ENCODE results near the gene CTBP2. TPM values are rescaled to one million over a fixed set of nuclear protein-coding genes. Genes with fewer than 3 reads are reported as not detected.

The CTBP2 gene
- total RNA-seq, 1 donor from 2014 or later, result 32.6 TPM

DNA sequence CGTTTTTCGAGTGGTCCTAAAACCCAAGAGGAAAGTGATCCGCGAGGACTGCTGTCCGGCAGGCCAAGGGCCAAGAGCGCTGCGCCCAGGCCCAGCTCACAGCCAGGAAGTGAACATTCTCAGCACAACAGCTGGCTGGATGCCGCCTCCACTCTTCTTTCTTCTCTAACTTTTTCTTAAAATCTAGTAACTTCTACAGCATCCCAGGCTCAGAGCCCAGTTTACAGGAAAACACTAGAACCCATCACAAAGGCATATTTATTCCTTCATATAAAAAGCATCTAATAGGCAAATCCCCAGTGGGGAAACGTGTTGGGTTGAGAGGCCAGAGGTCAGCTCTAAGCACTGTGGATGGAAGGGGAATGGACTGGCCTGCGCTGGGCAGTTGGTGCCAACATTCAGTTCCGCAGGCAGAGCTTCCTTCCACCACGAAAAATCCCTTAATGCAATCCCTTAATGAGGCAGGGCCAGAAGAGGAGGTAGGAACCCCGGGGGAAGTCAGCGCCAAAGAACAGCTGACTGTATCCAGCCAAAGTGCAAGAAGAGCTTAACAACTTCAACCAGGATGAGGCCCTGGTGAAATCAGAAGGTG, 143.7 kb downstream of the CTBP2 start:
- FAIRE-seq (no peak), DNase-seq (ENCODE audit: low spot score in 2 of 2) (no peak)

GRCh38 chr10:125016123-125016522, 144.2 kb downstream of the CTBP2 start:
- DNase-seq (ENCODE audit: low spot score in 2 of 2) (no peak), FAIRE-seq (no peak)

GRCh38 chr10:125015356-125015944, 144.9 kb downstream of the CTBP2 start:
- FAIRE-seq, result no peak

GRCh38 chr10:125014836-125015355, 145.5 kb downstream of the CTBP2 start:
- FAIRE-seq, result no peak
- no peak for DNase-seq (ENCODE audit: low spot score in 2 of 2)

More at GRCh38 chr10:125015356-125015944, 144.9 kb downstream of the CTBP2 start:
- DNase-seq (ENCODE audit: low spot score in 2 of 2), result no peak

- DNase-seq (ENCODE audit: low spot score in 2 of 2), result no peak
- no peak for FAIRE-seq
Measured at GRCh38 chr10:125014086-125014830, 146.1 kb downstream of the CTBP2 start.

GRCh38 chr10:125013529-125013872, 146.9 kb downstream of the CTBP2 start:
- no peak for FAIRE-seq

GRCh38 chr10:125012851-125013528, 147.4 kb downstream of the CTBP2 start:
- FAIRE-seq, result no peak

More at GRCh38 chr10:125013529-125013872, 146.9 kb downstream of the CTBP2 start:
- DNase-seq (ENCODE audit: low spot score in 2 of 2), result no peak

DNA sequence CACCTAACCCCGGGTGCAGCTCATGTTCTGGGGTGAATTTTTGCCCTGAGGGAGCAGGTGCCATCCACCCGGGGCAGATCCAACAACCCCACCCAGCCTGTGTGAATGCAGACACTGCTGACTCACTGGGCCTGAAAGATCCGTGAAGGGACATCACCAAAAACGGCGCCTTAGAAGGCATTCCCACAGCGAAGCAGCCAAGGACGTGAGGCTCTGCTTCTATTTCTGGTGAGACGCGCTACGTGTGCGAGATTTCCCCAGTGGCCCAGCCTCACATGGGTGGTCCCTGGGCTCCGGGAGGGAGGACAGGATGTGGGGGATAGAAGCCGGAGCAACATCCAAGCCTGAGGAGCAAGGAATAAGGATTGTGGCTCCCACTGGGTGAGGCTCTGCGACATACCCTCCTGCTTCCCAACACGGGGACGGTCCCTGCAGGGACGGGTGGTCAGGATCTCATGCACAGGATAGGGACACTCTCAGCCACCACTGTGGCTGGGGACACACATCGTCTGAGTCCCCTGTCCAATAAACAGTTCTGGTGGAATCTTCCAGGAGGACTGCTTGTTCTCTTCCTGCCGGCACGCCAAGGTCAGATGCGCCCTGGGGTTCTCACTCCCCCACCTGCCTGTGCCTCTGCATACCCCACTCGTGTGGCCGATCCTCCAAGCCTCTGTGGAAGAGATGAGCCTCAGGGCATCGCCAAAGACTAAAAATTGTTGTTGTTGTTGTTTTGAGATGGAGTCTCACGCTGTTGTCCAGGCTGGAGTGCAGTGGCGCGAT, 148.2 kb downstream of the CTBP2 start:
- DNase-seq (ENCODE audit: low spot score in 2 of 2) (no peak), FAIRE-seq (no peak)

More at GRCh38 chr10:125012851-125013528, 147.4 kb downstream of the CTBP2 start:
- no peak for DNase-seq (ENCODE audit: low spot score in 2 of 2)

- FAIRE-seq (no peak), DNase-seq (ENCODE audit: low spot score in 2 of 2) (no peak)
Measured at GRCh38 chr10:125011171-125011925, 149.0 kb downstream of the CTBP2 start.

- FAIRE-seq, result no peak
- DNase-seq (ENCODE audit: low spot score in 2 of 2), result no peak
Measured at GRCh38 chr10:125010362-125010761, 150.0 kb downstream of the CTBP2 start.

- DNase-seq (ENCODE audit: low spot score in 2 of 2) (no peak), FAIRE-seq (no peak)
Measured at GRCh38 chr10:125009661-125010161, 150.7 kb downstream of the CTBP2 start.

DNA sequence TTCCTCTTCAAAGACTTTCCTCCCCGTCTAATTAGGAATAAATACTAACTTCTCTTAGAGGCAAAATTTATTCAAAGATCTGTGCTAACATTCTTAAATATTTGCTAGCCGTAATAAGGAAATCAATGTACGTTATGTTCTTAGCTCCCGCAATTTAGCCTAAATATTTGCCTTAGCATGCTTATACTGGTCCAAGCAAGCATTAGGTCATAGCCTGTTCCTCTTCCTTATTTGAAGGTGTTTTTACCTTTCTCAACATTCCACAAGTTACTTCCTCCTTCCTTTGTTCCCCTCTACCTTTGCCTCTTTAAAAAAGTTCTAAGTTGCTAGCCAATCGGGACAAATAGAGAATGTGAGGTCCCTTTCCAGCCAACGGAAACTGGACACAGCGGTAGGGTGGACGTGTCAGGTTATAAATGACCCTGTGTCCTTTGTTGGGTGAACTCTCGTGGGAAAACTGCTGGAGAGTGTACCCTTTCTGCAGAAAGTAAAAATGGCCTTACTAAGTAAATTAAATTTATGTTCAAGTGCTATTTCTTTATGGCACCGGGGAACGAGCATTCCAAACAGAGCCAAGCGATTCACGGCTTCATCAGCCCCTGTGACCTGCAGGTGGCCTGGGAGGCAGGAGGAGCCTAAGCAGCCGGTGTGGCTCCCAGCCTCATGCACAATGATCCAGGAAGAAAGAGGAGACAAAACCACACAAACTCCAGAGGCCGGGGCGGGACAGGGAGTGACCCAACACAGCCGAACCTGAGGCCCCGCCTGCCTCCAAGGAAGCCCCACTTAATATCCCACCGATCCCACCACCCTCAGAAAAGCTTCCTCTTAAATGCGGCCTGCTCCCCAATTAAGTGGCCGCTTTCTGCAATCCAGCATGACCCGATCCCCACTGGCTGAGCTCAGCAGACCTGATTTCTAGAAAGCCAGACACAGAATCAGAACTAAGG, 151.4 kb downstream of the CTBP2 start:
- FAIRE-seq (no peak), DNase-seq (ENCODE audit: low spot score in 2 of 2) (no peak)

- FAIRE-seq, result no peak
- DNase-seq (ENCODE audit: low spot score in 2 of 2), result no peak
Measured at GRCh38 chr10:125007436-125007835, 152.9 kb downstream of the CTBP2 start.

- FAIRE-seq, result no peak
- DNase-seq (ENCODE audit: low spot score in 2 of 2), result no peak
Measured at GRCh38 chr10:125006921-125007426, 153.4 kb downstream of the CTBP2 start.

- FAIRE-seq (no peak), DNase-seq (ENCODE audit: low spot score in 2 of 2) (no peak)
Measured at GRCh38 chr10:125006188-125006680, 154.1 kb downstream of the CTBP2 start.

GRCh38 chr10:125005312-125006187, 154.8 kb downstream of the CTBP2 start:
- FAIRE-seq (no peak), DNase-seq (ENCODE audit: low spot score in 2 of 2) (no peak)

All from frontal cortex (tissue), 4 donors.